HG03378 (cell line): ENCODE data around the gene BSPRY.
"Not testable (repeated sequence)": the region's sequence is repeated elsewhere in the genome, so short reads cannot be mapped to it uniquely, and the experiment has no call there.

Source experiments
- ATAC-seq: cut with Tn5 transposase; IDR thresholded peaks from one replicate; pipeline ENCODE4 v1.9.1; 2021; ENCODE audit warnings: mild to moderate bottlenecking, moderate library complexity; ENCODE audit not compliant: unreplicated experiment

Gene BSPRY

DNA sequence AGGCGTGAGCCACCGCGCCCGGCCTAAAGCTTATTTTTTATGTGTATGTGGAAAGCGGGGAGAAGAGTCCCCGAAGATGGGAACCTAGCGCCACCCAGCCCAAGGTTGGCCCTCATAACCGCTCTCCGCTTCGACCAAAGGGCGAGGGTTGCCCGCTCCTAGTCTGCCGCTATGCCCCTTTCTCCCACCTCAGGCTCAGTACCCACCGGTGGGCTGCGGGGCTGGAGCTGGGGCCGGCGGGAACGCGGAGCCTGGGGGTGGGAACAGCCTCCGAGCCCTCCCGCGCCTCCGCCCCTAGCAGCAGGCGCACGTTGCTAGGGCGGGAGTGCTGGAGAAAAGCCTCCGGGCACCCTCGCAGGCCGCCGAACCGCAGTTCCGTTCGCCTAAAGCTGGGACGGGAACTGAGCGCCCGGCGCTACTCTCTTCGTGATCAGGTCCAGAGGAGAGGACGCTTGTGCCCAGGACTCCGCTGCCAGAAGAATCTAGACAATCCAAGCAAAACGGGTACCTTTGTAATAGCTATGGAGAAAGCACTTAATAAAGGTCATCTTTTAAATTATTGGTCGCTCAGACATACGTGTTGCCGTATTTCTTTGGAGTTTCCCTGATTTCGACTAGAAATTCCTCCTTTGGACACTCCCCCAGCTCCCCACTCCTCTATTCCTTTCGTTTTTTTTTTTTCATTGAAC is 9.2 kb upstream of the BSPRY start, which contains the start of gene WDR31:
TSS of gene WDR31 (minus strand) at position 265 of the 689 bp plus-strand sequence. CDS start 8,253 bp downstream, outside the sequence.
- ATAC-seq = peak; percentile 92

DNA sequence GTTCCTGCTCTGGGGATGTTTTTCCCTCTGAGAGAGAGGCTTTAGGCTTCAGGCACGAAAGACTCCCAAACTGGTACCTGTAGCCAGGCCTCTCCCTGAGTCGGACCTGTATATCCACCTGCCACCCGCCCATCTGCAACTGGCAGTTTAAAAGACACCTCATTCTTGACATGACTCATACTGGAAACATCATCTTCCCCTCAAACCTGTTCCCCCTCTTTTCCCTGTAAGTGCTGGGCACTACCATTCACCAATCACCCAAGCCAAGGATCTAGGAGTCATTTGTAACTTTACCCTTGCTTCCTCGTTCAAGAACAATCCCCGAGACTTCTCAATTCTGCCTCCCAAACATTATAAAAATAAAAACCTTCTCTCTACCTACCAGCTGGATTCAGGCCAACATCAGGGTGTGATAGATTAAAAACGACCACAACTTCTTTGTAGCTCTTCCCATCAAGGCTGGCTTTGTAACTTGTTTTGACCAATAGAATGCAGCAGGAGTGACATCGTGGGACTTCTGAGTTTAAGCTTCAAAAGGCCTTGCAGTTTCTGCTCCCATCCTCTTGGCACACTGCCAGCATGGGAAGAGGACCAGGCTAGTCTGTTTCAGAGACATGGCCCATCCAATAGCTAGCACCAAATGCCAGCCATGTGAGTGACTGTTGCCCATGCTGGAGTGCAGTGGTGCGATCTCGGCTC is 7.5 kb upstream of the BSPRY start:
- no peak for ATAC-seq

DNA sequence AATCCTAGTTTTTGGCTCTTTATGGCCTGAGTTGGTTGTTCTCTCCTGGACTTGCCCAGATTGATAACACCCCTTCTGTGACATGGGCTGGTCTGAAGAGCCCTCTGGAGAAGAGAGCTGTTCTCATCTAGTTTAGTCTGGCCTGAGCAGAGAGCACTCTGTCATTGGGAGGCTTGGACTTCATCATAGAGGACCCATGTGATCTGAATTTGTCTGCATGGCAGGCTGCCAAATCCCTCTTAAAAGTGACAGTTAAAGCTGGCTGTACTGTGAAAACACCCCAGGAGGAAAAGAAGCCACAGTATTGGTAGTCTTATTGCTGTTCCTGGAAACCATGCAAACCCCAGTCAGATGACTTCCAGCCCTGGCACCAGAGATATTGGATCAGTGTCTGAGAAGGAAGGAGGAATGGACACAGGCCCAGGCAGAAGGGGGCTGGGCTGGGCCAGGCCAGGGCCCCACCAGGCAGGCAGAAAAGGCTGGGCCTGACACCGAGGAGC is 5.6 kb upstream of the BSPRY start:
- ATAC-seq = no peak

DNA sequence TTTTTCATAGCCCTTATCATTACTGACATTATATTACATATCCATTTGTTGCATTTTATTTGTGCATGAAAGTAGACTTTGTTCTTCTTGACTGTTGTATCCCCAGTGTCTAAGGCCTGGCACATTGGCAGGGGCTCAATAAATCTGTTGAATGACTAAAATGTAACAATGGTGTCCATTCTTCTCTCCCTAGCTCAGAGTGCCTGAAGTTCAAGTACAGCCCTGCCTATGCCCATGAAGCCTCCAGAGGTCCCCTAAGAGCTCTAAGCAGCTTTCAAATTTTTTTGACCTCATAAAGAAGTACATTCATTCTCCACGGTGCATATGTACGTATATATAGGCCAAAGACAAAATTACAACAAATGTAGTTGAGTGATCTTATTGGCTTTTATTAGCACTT is 4.2 kb upstream of the BSPRY start:
- no peak for ATAC-seq

DNA sequence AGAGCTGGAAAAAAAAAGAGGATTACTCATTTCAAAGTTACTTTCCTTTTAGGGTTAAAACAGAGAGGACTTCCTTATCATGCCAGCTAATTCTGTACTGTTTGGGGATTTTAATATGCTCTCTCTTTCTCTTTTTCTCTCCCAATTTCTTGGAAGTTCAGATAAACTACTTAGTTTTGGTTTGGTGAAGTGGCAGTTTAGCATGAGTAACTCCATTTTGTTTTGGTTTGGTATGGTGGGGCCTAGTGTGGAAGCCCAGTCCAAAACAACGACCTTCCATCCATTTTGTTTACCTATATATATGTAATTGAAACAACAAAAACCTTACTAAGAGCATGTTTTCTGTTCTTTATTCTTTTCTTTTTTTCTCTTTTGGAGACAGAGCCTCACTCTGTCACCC is 3.7 kb upstream of the BSPRY start:
- ATAC-seq = no peak

DNA sequence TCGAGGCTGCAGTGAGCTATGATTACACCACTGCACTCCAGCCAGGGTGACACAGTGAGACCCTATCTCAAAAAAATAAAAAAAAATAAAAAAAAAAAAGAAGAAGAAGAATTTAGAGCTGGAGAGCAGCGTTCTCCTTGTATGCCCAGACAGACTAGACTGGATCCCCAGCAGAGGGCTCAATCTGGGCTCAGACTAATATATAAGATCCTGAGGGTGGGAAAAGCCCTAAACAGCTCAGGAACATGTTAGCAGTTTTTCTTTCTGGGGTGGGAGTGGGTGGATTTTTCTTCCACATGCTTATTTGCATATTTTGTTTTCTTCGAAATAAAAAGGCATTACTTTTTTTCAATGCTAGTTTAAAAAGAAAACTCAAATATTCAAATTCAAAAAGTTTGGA is 904 bp upstream of the BSPRY start:
- no peak for ATAC-seq

DNA sequence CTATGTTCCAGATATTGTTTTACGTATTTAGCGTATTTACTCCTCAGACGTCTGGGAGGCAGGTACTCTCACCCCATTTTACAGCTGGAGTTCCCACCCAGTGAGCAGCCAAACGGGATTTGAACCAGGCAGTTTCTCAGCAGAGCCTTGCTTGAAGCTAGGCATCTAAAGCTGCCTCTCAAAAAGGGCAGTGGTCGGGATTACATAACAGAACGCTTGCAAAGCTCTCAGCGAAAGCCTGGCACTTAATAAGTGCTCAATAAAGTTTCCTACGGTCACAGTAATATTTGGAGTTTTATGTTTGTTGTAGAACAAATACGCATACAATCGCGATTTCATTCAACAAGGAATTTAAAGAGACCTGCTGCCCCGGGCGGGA is 286 bp upstream of the BSPRY start:
- no peak for ATAC-seq

DNA sequence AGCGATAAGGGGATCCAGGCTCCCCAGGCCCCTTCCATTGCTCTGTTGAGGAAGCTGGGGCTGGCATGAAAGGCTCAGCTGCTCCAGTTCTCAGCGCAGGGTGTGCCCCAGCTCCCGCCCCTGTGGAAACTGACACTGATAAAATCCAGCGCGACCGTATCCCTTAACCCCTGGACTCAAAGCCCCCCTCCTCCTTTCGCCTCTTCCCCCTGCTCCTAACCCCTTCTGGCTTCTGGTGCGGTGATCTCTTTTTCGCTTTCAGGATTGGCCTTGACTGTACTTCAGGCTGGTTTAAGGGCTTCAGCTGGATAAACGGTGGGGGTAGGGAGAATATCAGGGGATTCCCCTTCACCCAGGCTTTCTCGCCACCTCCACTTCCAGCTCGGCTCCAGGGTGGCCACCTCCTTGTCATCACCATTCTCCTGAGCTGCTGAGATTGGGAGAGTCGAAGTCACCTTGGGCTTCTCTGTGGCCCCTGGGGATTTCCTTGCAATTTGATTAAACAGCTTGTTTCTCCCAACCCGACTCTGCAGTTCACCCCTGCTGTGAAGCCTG is 843 bp downstream of the BSPRY start:
- ATAC-seq = no peak

DNA sequence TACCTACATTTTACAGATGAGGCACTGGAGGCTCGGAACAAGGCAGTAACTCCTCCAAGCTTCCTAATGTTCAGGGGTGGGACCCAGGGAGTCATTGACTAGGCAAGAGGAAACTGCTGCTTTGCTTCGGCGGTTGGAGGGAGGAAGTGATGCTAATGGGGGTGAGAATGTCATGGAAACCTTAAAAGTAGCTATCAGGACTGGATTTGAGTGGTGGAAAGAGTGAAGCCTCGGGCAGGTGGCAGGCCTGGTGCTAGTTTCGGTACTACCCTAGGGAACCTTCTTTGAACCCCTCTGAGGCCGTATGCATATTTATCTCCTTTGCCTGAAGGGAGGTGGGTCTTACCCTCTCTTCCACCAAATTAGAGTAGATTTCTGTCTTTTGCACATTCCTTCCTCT is 1.6 kb downstream of the BSPRY start:
- ATAC-seq = peak; percentile 42

DNA sequence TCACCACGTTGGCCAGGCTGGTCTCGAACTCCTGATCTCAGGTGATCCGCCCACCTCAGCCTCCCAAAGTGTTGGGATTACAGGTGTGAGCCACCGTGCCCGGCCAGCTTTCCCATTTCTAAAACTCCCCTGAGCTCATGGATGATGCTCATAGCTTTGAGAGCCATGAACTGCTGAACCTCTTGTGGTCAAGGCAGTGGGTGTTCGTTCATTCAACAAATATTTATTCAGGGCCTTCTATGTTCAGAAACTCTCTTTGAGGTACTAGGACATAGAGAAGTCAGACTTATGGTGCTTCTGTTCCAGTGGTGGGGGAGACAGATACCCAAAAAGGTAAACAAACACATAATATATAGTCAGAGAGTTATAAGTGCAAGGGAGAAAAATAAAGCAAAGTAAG is 2.7 kb downstream of the BSPRY start:
- no peak for ATAC-seq

DNA sequence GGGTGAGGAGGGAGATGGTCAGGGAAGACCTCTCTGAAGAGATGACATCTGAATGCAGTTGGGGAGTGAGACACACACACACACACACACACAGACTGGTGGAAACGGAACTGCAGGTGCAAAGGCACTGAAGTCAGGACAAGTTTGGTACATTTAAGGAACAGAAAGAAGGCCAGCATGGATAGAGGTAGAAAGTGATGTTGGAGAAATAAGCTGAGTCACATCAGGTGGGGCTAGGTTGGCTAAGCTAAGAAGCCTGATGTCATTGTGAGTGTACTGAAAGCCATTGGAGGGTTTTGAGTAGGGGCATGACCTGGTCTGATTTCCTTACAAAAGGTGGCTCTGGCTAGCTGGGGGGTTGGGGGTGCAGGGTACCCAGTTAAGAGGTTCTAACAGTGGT is 3.1 kb downstream of the BSPRY start:
- ATAC-seq = no peak

DNA sequence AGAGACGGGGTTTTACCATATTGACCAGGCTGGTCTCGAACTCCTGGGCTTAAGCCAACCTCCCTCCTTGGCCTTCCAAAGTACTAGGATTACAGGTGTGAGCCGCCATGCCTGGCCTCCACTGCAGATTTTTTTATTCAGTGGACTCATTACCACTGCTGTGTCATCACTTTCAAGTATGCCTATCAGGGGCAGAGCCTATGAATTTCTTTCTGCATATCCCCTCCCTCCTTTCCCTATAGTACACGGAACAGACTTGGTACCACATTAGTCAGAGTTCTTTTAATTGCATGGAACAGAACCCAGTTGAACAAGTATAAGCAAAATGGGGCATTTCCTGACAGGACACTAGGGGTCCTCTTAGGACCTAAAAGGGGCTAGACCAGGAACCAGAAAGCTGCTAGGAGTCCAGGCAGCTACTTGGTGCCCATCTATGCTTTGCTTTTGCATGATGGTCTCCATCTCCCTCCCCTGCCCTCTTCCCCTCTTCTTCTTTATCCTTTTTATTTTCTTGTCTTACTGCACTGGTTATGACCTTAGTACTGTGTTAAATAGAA is 5.8 kb downstream of the BSPRY start:
- ATAC-seq = no peak

DNA sequence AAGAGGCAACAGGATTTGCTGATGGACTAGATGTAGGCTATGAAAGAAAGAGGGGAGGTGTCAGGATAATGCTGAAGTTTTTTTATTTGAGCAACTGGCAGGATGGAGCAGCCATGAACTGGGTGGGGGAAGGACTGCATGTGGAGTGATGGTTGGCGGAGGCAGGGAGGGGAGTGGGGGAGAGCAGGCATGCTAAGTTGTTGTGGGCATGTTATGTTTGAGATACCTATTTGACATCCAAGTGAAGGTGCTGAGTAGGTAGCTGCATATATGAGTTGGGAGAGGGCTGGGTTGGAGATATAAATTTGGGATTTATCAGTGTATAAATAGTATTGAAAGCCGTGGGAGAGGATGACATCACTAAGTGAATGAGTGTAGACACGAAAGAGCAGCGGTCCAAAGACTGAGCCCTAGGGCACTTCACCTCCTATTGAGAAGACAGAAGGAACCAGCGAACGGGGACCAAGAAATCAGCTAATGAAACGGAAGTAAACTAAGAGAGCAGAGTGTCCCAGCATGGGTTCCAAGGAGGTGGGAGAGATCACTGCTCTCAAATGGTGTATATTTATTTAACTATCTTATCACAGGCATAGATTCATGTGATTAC is 7.4 kb downstream of the BSPRY start:
- ATAC-seq = no peak

DNA sequence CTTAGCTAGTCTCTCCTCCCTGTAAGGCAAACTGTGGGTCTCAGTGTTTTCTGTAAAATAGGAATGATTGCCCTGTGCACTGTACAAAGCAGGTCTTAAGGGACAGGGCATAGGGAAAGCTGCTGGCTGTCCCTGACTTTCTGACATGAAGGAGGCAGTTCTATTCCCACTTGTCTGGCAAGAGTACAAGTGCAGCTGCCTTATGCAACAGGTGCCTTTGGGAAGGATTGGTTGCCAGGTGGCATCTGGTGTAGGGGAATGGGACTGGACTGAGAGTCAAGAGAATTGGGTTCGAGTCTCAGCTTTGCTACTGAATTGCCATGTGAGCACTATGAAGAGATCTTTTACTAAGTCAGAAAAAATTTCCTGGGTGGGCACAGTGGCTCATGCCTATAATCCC is 10.0 kb downstream of the BSPRY start:
- no peak for ATAC-seq

DNA sequence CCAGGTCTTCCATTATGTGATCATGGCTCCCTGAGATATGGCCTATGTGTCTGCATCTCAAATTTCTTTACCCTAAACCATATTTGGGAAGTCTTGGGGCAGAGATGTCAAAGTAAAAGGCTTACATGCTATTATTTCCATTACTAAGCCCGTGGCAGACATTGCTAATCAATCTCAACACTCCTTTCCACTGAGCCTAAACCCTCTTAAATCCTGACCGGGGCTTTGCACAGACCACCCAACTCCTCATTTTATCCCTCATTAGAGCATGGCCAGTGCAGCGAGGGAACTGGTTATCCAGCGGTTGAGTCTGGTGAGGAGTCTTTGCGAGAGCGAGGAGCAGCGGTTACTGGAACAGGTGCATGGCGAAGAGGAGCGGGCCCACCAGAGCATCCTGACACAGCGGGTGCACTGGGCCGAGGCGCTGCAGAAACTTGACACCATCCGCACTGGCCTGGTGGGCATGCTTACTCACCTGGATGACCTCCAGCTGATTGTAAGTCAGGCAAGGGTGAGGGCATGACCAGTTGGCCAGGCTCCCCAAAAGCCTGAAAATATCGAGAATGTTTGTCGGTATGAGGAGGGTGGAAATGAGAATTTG is 11.0 kb downstream of the BSPRY start:
- no peak for ATAC-seq

DNA sequence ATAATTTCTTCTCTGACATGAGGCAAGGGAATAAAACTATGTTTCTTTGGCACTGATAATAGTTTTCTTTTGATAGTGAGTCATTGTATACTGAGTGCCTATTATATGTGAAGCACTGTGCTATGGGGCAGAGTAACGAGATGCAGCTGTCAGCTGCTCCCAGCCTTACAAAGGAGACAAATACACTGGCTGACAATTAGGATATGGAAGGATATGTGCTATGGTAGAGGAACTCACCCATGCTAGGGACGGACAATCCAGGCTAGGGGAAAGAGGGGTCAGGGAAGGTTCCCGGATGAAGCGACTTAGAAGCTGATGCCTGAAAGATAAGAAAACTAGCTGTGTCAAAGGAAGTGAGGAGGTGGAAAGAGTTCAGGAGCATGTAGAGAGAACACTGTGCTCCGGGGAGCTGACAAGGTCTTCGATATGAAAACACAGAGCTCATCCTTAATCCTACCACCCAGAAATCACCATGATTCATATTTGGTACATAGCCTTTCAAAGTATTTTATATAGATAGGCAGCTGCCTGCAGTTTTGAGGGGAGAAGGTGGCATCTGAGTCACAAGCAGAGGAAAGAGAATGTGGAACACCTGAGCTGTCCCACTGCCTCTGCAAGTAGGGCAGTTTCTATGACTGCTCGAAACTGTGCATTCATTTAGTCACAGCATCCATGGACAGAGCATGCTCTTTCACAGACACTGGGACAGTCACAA is 12.1 kb downstream of the BSPRY start:
- no peak for ATAC-seq

DNA sequence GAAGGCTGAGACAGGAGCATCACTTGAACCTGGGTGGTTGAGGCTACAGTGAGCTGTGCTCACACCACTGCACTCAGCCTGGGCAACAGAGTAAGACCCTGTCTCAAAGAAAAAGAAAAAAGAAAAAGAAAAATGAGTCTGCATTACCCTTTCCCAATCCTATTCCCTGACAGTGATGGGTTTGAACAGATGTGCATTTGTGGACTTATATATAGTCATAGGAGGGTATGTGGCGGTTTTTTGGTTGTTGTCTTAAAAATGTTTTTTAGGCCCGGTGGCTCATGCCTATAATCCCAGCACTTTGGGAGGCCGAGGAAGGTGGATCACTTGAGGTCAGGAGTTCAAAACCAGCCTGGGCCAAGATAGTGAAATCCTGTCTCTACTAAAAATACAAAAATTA is 14.0 kb downstream of the BSPRY start:
- ATAC-seq = no peak

DNA sequence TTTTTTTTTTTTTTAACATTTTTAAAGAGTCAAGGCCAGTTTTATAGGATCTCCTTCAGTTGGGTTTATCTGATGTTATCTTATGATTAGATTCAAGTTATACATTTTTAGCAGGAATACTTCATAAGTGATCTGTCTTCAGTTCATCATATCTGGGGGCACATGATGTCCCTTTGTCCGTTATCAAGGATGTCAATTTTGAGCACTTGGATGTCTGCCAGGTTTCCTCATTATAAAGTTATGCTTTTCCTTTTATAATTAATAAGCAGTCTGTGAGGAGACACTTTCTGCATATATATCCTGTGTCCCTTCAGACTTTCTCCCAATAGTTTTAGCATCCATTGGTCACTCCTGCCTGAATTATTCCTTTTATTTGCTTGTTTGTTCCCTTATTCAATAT is 15.6 kb downstream of the BSPRY start:
- no peak for ATAC-seq

DNA sequence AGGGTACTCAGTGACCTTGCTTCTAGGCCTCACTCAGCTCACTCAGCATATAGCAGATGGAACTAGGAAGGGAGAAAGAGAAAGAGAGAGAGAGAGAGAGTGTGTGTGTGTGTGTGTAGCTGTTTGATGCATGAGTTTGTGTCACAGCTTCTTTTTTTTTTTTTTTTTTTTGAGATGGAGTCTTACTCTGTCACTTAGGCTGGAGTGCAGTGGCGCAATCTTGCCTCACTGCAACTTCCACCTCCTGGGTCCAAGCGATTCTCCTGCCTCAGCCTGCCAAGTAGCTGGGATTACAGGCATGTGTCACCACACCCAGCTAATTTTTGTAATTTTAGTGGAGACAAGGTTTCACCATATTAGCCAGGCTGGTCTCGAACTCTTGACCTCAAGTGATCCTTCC is 16.3 kb downstream of the BSPRY start:
- not testable (repeated sequence) for ATAC-seq

DNA sequence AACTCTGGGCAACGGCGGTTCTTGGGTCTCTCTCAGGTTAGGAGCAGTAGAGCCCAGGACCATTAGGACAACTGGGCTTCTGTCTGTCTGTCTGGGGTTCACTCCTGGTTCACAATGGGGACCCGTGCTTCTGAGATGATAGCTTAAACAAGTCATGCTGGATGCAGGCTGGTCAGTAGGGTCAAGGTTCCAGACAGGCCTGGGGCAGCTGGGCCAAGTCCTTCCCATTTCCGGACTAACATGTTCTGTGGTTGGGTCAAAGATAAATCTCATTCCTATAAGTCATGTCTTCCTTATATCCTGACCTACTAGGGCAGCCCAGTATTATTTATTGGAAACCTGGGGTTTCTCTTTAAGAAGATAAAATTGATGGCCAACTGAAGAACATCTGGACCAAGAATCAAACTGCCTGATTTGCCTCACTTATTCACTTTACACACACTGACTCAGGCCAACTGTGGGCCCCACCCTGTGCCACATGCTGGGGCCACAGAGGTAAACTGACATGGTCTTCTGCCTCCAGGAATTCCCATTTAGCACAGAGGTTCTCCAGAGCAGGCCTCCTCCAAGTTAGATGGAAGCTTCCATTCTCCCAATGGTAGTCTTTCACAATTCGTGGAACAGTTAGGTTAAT is 19.1 kb downstream of the BSPRY start:
- ATAC-seq = no peak
